IPS DF 19.7 (cell line): ENCODE data around the gene MAN1A2.
"Not testable (repeated sequence)": the region's sequence is repeated elsewhere in the genome, so short reads cannot be mapped to it uniquely, and the experiment has no call there.

Experiments used
- DNase-seq: peaks from one replicate; pipeline ENCODE4 v3.0.0-alpha.2; 2013; ENCODE audit warnings: low read depth, low spot score

Gene MAN1A2

GRCh38 chr1:117396636-117397035, 29.4 kb downstream of the MAN1A2 start:
- no peak for DNase-seq

GRCh38 chr1:117398957-117399356, 31.7 kb downstream of the MAN1A2 start:
- no peak for DNase-seq

GRCh38 chr1:117401761-117402160, 34.5 kb downstream of the MAN1A2 start:
- no peak for DNase-seq

- DNase-seq: no peak
Measured at GRCh38 chr1:117403597-117403996, 36.3 kb downstream of the MAN1A2 start.

GRCh38 chr1:117405042-117405441, 37.8 kb downstream of the MAN1A2 start:
- DNase-seq: no peak

- DNase-seq: no peak
Measured at GRCh38 chr1:117412472-117412871, 45.2 kb downstream of the MAN1A2 start.

GRCh38 chr1:117413412-117413811, 46.2 kb downstream of the MAN1A2 start:
- no peak for DNase-seq

GRCh38 chr1:117414943-117415342, 47.7 kb downstream of the MAN1A2 start:
- DNase-seq: no peak

- DNase-seq: no peak
Measured at GRCh38 chr1:117416004-117416403, 48.8 kb downstream of the MAN1A2 start.

- DNase-seq: peak; percentile 33
Measured at GRCh38 chr1:117416546-117417125, 49.4 kb downstream of the MAN1A2 start.

GRCh38 chr1:117425050-117425734, 57.9 kb downstream of the MAN1A2 start:
- no peak for DNase-seq

GRCh38 chr1:117427297-117427696, 60.0 kb downstream of the MAN1A2 start:
- no peak for DNase-seq

GRCh38 chr1:117433943-117434342, 66.7 kb downstream of the MAN1A2 start:
- DNase-seq: no peak

GRCh38 chr1:117436513-117436912, 69.3 kb downstream of the MAN1A2 start:
- no peak for DNase-seq

- DNase-seq: no peak
Measured at GRCh38 chr1:117447661-117448060, 80.4 kb downstream of the MAN1A2 start.

GRCh38 chr1:117452216-117452615, 85.0 kb downstream of the MAN1A2 start:
- no peak for DNase-seq

- no peak for DNase-seq
Measured at GRCh38 chr1:117453958-117454357, 86.7 kb downstream of the MAN1A2 start.

- DNase-seq: not testable (repeated sequence)
Measured at GRCh38 chr1:117458410-117458809, 91.2 kb downstream of the MAN1A2 start.

- no peak for DNase-seq
Measured at GRCh38 chr1:117466761-117467160, 99.5 kb downstream of the MAN1A2 start.

- DNase-seq: no peak
Measured at GRCh38 chr1:117467336-117467735, 100.1 kb downstream of the MAN1A2 start.

GRCh38 chr1:117473063-117473462, 105.8 kb downstream of the MAN1A2 start:
- no peak for DNase-seq

- DNase-seq: not testable (repeated sequence)
Measured at GRCh38 chr1:117475495-117475894, 108.2 kb downstream of the MAN1A2 start.

- no peak for DNase-seq
Measured at GRCh38 chr1:117479086-117479485, 111.8 kb downstream of the MAN1A2 start.

- no peak for DNase-seq
Measured at GRCh38 chr1:117481410-117481809, 114.2 kb downstream of the MAN1A2 start.
